H1 (cell line): ENCODE data around the gene COL5A1. TPM values are rescaled to one million over a fixed set of nuclear protein-coding genes. Genes with fewer than 3 reads are reported as not detected.

Experiments used
- CTCF ChIA-PET: fragments of 300-600 bp; sonication (Branson Sonifier 250); formaldehyde crosslinking; loops from one replicate; lab custom pipeline; 2021; ENCODE audit not compliant: partially characterized antibody; lab: Charles Lee
- POLR2A ChIA-PET: fragments of 300-600 bp; sonication (Branson Sonifier 250); formaldehyde crosslinking; loops from one replicate; lab custom pipeline; 2021; ENCODE audit warnings: inconsistent platforms; ENCODE audit not compliant: partially characterized antibody; lab: Charles Lee
- DNase-seq, 2 experiments: peaks; one replicate each; pipeline versions ENCODE4 v3.0.0 to v3.0.0-alpha.2; 2010 to 2022; ENCODE audit warnings: low spot score in 2 of 2, low read depth in 1 of 2, mixed read lengths in 1 of 2
- FAIRE-seq: peaks from 2 replicates; lab custom pipeline; 2011; peaks lifted over from hg19 to GRCh38; lab: Jason Lieb, UNC
- H2AFZ ChIP-seq: 2 replicates; pipeline ENCODE4 v1.8.1; 2012; ENCODE audit warnings: low read length, inconsistent platforms
- H2AK5ac ChIP-seq: 2 replicates; pipeline ENCODE4 v1.6.1; 2013; ENCODE audit warnings: low read depth, low read length
- H2BK120ac ChIP-seq: replicated peaks from 2 replicates; pipeline ENCODE3; 2013; ENCODE audit warnings: low read depth, low read length, inconsistent platforms
- H2BK12ac ChIP-seq: 2 replicates; pipeline ENCODE4 v1.6.1; 2013; ENCODE audit warnings: low read depth, low read length
- H2BK15ac ChIP-seq: 2 replicates; pipeline ENCODE4 v1.6.1; 2013; ENCODE audit warnings: low read length
- H2BK20ac ChIP-seq: 2 replicates; pipeline ENCODE4 v1.6.1; 2013; ENCODE audit warnings: low read length
- H2BK5ac ChIP-seq: 2 replicates; pipeline ENCODE4 v1.6.1; 2013; ENCODE audit warnings: low read depth, low read length
- H3K14ac ChIP-seq: 2 replicates; pipeline ENCODE4 v1.6.1; 2013; ENCODE audit warnings: inconsistent platforms; ENCODE audit not compliant: insufficient read length
- H3K18ac ChIP-seq: 2 replicates; pipeline ENCODE4 v1.6.1; 2013; ENCODE audit warnings: low read length; ENCODE audit errors: extremely low read depth
- H3K23ac ChIP-seq: 2 replicates; pipeline ENCODE4 v1.6.1; 2013; ENCODE audit warnings: inconsistent platforms; ENCODE audit not compliant: insufficient read length
- H3K23me2 ChIP-seq: 2 replicates; pipeline ENCODE4 v1.6.1; 2013; ENCODE audit warnings: low read depth, low read length
- H3K27ac ChIP-seq: 2 replicates; pipeline ENCODE4 v1.6.1; 2011; ENCODE audit warnings: low read depth, low read length, inconsistent platforms
- H3K27me3 ChIP-seq, 4 experiments: replicated peaks in 1 of 4; 1 replicate in 1 of 4; 2 replicates in 3 of 4; pipeline versions ENCODE4 v1.6.1 to v1.8.1; 2011 to 2013; ENCODE audit warnings: low read length in 3 of 4, mild to moderate bottlenecking in 3 of 4, inconsistent platforms in 2 of 4, mixed read lengths in 2 of 4, moderate library complexity in 1 of 4; ENCODE audit not compliant: control insufficient read depth in 3 of 4, insufficient read depth in 3 of 4; ENCODE audit errors: extremely low read depth in 1 of 4
- H3K36me3 ChIP-seq, 4 experiments: 2 replicates each; pipeline versions ENCODE4 v1.6.1 to v1.8.1; 2011 to 2013; ENCODE audit warnings: mild to moderate bottlenecking in 4 of 4, low read length in 3 of 4, moderate library complexity in 2 of 4, control low read depth in 1 of 4, inconsistent platforms in 1 of 4; ENCODE audit not compliant: insufficient read depth in 4 of 4, control insufficient read depth in 2 of 4
- H3K4ac ChIP-seq: replicated peaks from 2 replicates; pipeline ENCODE3; 2013; ENCODE audit warnings: low read length, low read depth, mixed read lengths, inconsistent platforms; ENCODE audit not compliant: insufficient read length
- H3K4me1 ChIP-seq, 4 experiments: replicated peaks in 1 of 4; 1 replicate in 1 of 4; 2 replicates in 3 of 4; pipeline versions ENCODE4 v1.6.1 to v1.8.1; 2011 to 2013; ENCODE audit warnings: low read length in 3 of 4, inconsistent platforms in 2 of 4, mixed read lengths in 1 of 4; ENCODE audit not compliant: insufficient read depth in 4 of 4, control insufficient read depth in 3 of 4
- H3K4me2 ChIP-seq, 2 experiments: 2 replicates each; pipeline versions ENCODE4 v1.6.1 to v1.8.1; 2011 to 2013; ENCODE audit warnings: low read depth in 2 of 2, low read length in 2 of 2, control low read depth in 1 of 2, inconsistent platforms in 1 of 2, mild to moderate bottlenecking in 1 of 2; ENCODE audit not compliant: insufficient read depth in 1 of 2
- H3K4me3 ChIP-seq, 4 experiments: fragments of 200-600, 300-600 bp in 1 of 4; sonication (generic), shearing (Covaris generic), sonication (Bioruptor Twin) in 1 of 4; 2 replicates each; pipeline versions ENCODE4 v1.5.1 to v1.8.1; 2011 to 2016; ENCODE audit warnings: low read length in 4 of 4, low read depth in 3 of 4, control low read depth in 2 of 4, inconsistent platforms in 2 of 4, mild to moderate bottlenecking in 2 of 4, mixed read lengths in 1 of 4, moderate library complexity in 1 of 4; ENCODE audit not compliant: insufficient read depth in 2 of 4; ENCODE audit errors: extremely low read depth in 1 of 4
- H3K56ac ChIP-seq: replicated peaks from 2 replicates; pipeline ENCODE3; 2013; ENCODE audit warnings: low read depth, mild to moderate bottlenecking, mixed read lengths, low read length, inconsistent platforms; ENCODE audit not compliant: insufficient read length
- H3K79me1 ChIP-seq: 2 replicates; pipeline ENCODE4 v1.6.1; 2013; ENCODE audit warnings: low read depth, low read length, control low read depth
- H3K79me2 ChIP-seq, 2 experiments: 2 replicates each; pipeline versions ENCODE4 v1.6.1 to v1.8.1; 2012 to 2013; ENCODE audit warnings: low read length in 2 of 2, mild to moderate bottlenecking in 2 of 2, inconsistent platforms in 1 of 2; ENCODE audit not compliant: insufficient read depth in 2 of 2, control insufficient read depth in 1 of 2
- H3K9ac ChIP-seq, 4 experiments: replicated peaks in 1 of 4; 1 replicate in 1 of 4; 2 replicates in 3 of 4; pipeline versions ENCODE4 v1.6.1 to v1.8.1; 2011 to 2013; ENCODE audit warnings: low read depth in 3 of 4, low read length in 3 of 4, control low read depth in 2 of 4, mild to moderate bottlenecking in 2 of 4, moderate library complexity in 2 of 4, inconsistent platforms in 1 of 4; ENCODE audit errors: extremely low read depth in 1 of 4
- H3K9me3 ChIP-seq, 2 experiments: 2 replicates each; pipeline versions ENCODE4 v1.6.1 to v1.8.1; 2012 to 2013; ENCODE audit warnings: mild to moderate bottlenecking in 2 of 2, moderate library complexity in 2 of 2, control low read depth in 1 of 2, inconsistent platforms in 1 of 2, low read depth in 1 of 2, low read length in 1 of 2, mixed read lengths in 1 of 2; ENCODE audit not compliant: insufficient read depth in 2 of 2
- H4K20me1 ChIP-seq, 2 experiments: replicated peaks in 1 of 2; 2 replicates each; pipeline versions ENCODE3 to v1.8.1; 2011 to 2013; ENCODE audit warnings: inconsistent platforms in 2 of 2, low read length in 2 of 2, mild to moderate bottlenecking in 1 of 2; ENCODE audit not compliant: insufficient read depth in 2 of 2, control insufficient read depth in 1 of 2
- H4K5ac ChIP-seq: 2 replicates; pipeline ENCODE4 v1.6.1; 2013; ENCODE audit warnings: low read length, low read depth, mixed read lengths, inconsistent platforms; ENCODE audit not compliant: insufficient read length
- H4K8ac ChIP-seq: 2 replicates; pipeline ENCODE4 v1.8.0; 2013; ENCODE audit warnings: mild to moderate bottlenecking, moderate library complexity, low read length, inconsistent platforms; ENCODE audit not compliant: insufficient read depth; ENCODE audit errors: extremely low read depth
- H4K91ac ChIP-seq: replicated peaks from 2 replicates; pipeline ENCODE3; 2013; ENCODE audit warnings: low read length, mixed read lengths, inconsistent platforms; ENCODE audit not compliant: insufficient read length
- CTBP2 ChIP-seq: IDR thresholded peaks from 2 replicates; pipeline ENCODE4 v1.7.0; 2011; ENCODE audit warnings: borderline replicate concordance, mild to moderate bottlenecking, moderate library complexity, mixed read lengths, low read length; ENCODE audit not compliant: insufficient read depth, insufficient read length
- JUN ChIP-seq: IDR thresholded peaks from 2 replicates; pipeline ENCODE4 v1.6.1; 2011; ENCODE audit warnings: low read depth, mild to moderate bottlenecking, improper control_type of control experiment, low read length
- MAX ChIP-seq: IDR thresholded peaks from 2 replicates; pipeline ENCODE4 v1.6.1; 2012; ENCODE audit warnings: inconsistent platforms
- RBBP5 ChIP-seq: IDR thresholded peaks from 2 replicates; pipeline ENCODE4 v1.7.1; 2012; ENCODE audit warnings: low read depth, mild to moderate bottlenecking, inconsistent platforms, low read length, moderate library complexity, borderline replicate concordance
- RNF2 ChIP-seq: fragments of 200-900, 300-1000 bp; sonication (generic); IDR thresholded peaks from 2 replicates; pipeline ENCODE4 v1.7.1; 2016; ENCODE audit warnings: borderline replicate concordance, low read depth, mild to moderate bottlenecking, antibody characterized with exemption, low read length; ENCODE audit not compliant: poor library complexity, severe bottlenecking; ENCODE audit errors: missing control alignments
- RXRA ChIP-seq: IDR thresholded peaks from 2 replicates; pipeline ENCODE4 v1.6.1; 2011; ENCODE audit warnings: low read depth, mild to moderate bottlenecking, low read length, moderate library complexity; ENCODE audit not compliant: insufficient read depth
- SAP30 ChIP-seq: fragments of 300-600 bp; sonication (generic); IDR thresholded peaks from 2 replicates; pipeline ENCODE4 v1.7.1; 2012; ENCODE audit warnings: low read length, moderate library complexity, mild to moderate bottlenecking, inconsistent platforms; ENCODE audit not compliant: insufficient read depth, insufficient replicate concordance
- SIX5 ChIP-seq: IDR thresholded peaks from 2 replicates; pipeline ENCODE4 v1.6.1; 2011; ENCODE audit warnings: mild to moderate bottlenecking, low read depth, low read length
- SP4 ChIP-seq: IDR thresholded peaks from 2 replicates; pipeline ENCODE4 v1.6.1; 2012; ENCODE audit warnings: low read length, inconsistent platforms
- SUZ12 ChIP-seq: fragments of 200-600 bp; sonication (generic); IDR thresholded peaks from 2 replicates; pipeline ENCODE4 v1.6.1; 2012; ENCODE audit warnings: mild to moderate bottlenecking, inconsistent platforms, low read length, moderate library complexity, mixed read lengths
- TAF7 ChIP-seq: optimal IDR thresholded peaks from 2 replicates; pipeline ENCODE3; 2011; ENCODE audit warnings: low read depth, mild to moderate bottlenecking, inconsistent platforms, low read length, moderate library complexity, borderline replicate concordance
- TCF12 ChIP-seq: IDR thresholded peaks from 2 replicates; pipeline ENCODE4 v1.6.1; 2011; ENCODE audit warnings: low read depth, mild to moderate bottlenecking, low read length
- TEAD4 ChIP-seq: IDR thresholded peaks from 2 replicates; pipeline ENCODE4 v1.6.1; 2012; ENCODE audit warnings: low read depth, low read length, inconsistent platforms, mixed read lengths
- ZNF274 ChIP-seq: IDR thresholded peaks from 2 replicates; pipeline ENCODE4 v1.7.0; 2012; ENCODE audit warnings: low read length, borderline replicate concordance; ENCODE audit errors: extremely low read depth
- WGBS, 2 experiments: shearing (Covaris generic) in 1 of 2; methylation state at CpG; one replicate each; pipeline versions ENCODE4 v1.1.6 to v1.1.7; 2013 to 2015; ENCODE audit warnings: low lambda C conversion rate in 2 of 2, mixed read lengths in 2 of 2, inconsistent platforms in 1 of 2, low coverage in 1 of 2, missing lambda C conversion rate in 1 of 2; ENCODE audit not compliant: insufficient replicate concordance in 2 of 2, insufficient coverage in 1 of 2, insufficient read length in 1 of 2; ENCODE audit errors: extremely low coverage in 1 of 2, missing lambda C conversion rate in 1 of 2; 5-methylcytosine and 5-hydroxymethylcytosine counted together
- polyA plus RNA-seq, 7 experiments: library from polyadenylated mRNA; depleted of rRNA in 3 of 7; stranded (reverse) in 5 of 7; unstranded in 2 of 7; fragments of >200 nt in 5 of 7; fragments of 200-250 nt in 2 of 7; gene quantifications; 1 replicate in 5 of 7; 2 replicates in 1 of 7; 4 replicates in 1 of 7; pipeline versions ENCODE4 v1.2.1 to v1.2.3, GENCODE V29; 2011 to 2013; ENCODE audit warnings: missing spikeins in 2 of 7, mixed read lengths in 2 of 7
- total RNA-seq: library from RNA; stranded (reverse); fragmentation: NEBNext Ultra II Directional; extraction: Animal tissue kit (Norgen Biotek cat#: 25700); gene quantifications from 2 replicates; pipeline ENCODE4 v1.2.1, GENCODE V29; 2021

COL5A1 gene
- total and polyA plus RNA-seq, 2 of the 8 experiments (the other 6 are each of a cell fraction or from before 2014, with no cell fraction given) = 3.8 to 12.0 TPM

DNA sequence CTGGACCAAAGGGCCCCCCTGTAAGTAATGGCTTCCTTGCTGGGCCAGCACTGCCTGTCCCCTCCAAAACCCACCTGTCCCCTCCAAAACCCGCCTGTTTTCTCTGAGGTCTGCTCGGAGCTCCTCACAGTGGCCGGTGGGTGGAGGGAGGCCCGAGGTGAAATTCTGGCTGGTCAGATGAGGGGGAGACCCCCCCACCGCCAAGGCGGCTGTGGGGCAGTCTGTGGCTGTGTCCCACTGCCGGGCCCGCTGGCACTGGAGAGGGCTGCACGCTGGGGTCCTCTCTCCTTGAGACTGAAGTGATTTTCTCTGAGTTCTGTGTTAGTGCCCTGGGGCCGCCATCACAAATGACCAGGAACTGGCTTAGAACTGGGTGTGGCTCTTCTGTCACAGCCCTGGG, 155.3 kb downstream of the COL5A1 start:
- ChIA-PET POLR2A (no interaction called here), CTCF (interaction anchor here (0.7 to 2.4 kb wide), 4 partner anchors 14 to 186 kb away, joined by 3 to 10 read pairs (median 4); no protein-coding TSS in a partner anchor)
- DNase-seq (no peak), FAIRE-seq (no peak)
- Histone ChIP-seq H4K8ac (no peak overlapping the region; the same call in none of the 2 replicates), H3K4ac (no peak overlapping the region), H4K91ac (no peak overlapping the region), H3K79me2 (no peaks in the 10 kb centered on the region), H3K56ac (no peak overlapping the region), H3K4me2 (no peak overlapping the region), H2AK5ac (no peak overlapping the region), H3K18ac (no peak overlapping the region; the same call in 1 of the 2 replicates), H3K4me1 (no peaks in the 10 kb centered on the region; a peak in 1 of 7 replicates), H2BK120ac (no peak overlapping the region), H4K5ac (no peak overlapping the region), H3K27me3 (no peaks in the 10 kb centered on the region; a peak in 1 of 7 replicates), H3K23me2 (no peaks in the 10 kb centered on the region), H3K27ac (no peak overlapping the region), H2BK5ac (no peak overlapping the region), H3K4me3 (no peak overlapping the region), H2BK12ac (no peak overlapping the region), H3K9me3 (no peaks in the 10 kb centered on the region), H3K79me1 (no peaks in the 10 kb centered on the region), H2AFZ (no peak overlapping the region), H3K36me3 (no peaks in the 10 kb centered on the region), H2BK20ac (no peak overlapping the region), H3K23ac (no peak overlapping the region), H3K9ac (no peak overlapping the region), H4K20me1 (peaks cover 0 to 4% of the 10 kb centered on the region in 2 experiments), H3K14ac (no peak overlapping the region), H2BK15ac (no peak overlapping the region)
- 85% methylated on average over 10 of the region's 10 CpGs; no CpG with 5 or more reads in 1 of the 2 experiments for WGBS, 2 experiments
- TF ChIP-seq RNF2 (no peak), TEAD4 (no peak), SP4 (no peak), CTBP2 (no peak), SUZ12 (no peak), SIX5 (no peak), TCF12 (no peak), MAX (no peak), ZNF274 (no peak), JUN (no peak), TAF7 (no peak), RBBP5 (no peak), RXRA (no peak), SAP30 (no peak)
